ENCODE results near the gene KIF5A.

Gene KIF5A

GRCh38 chr12:57603324-57603723 is 53.5 kb downstream of the KIF5A start:
- Histone ChIP-seq H3F3A (ENCODE audit: control insufficient read depth, insufficient read depth) (peaks cover 3% of the 10 kb centered on the region; the same call in 1 of the 2 replicates), H3K27me3 (ENCODE audit: control insufficient read depth, low read length) (peaks cover 23% of the 10 kb centered on the region), H4K20me1 (ENCODE audit: control insufficient read depth, insufficient read depth, low read depth, low read length) (no peaks in the 10 kb centered on the region), H3K36me3 (ENCODE audit: control insufficient read depth, low read length) (peaks cover 11% of the 10 kb centered on the region; the same call in 1 of the 2 replicates), H3K4me2 (ENCODE audit: low read length) (no peak overlapping the region), H3K27ac (ENCODE audit: low read depth, low read length) (no peak overlapping the region), H3K79me2 (ENCODE audit: control insufficient read depth, low read length) (no peaks in the 10 kb centered on the region), H3K9me2 (replicated peaks; ENCODE audit: control insufficient read depth, low read length) (no peaks in the 10 kb centered on the region), H3K9me3 (ENCODE audit: control insufficient read depth, insufficient read depth, low read length) (no peaks in the 10 kb centered on the region), H3K4me1 (ENCODE audit: control insufficient read depth, low read length) (peaks cover 2% of the 10 kb centered on the region; the same call in 1 of the 2 replicates), H3K4me3 (ENCODE audit: low read length) (no peak overlapping the region)
- TF ChIP-seq CTCF (IDR thresholded peaks at IDR 0.05; ENCODE audit: low read depth, low read length, poor library complexity, severe bottlenecking) (no peak), EZH2phosphoT487 (IDR thresholded peaks at IDR 0.05; ENCODE audit: borderline replicate concordance, low read length) (no peak)

DNA sequence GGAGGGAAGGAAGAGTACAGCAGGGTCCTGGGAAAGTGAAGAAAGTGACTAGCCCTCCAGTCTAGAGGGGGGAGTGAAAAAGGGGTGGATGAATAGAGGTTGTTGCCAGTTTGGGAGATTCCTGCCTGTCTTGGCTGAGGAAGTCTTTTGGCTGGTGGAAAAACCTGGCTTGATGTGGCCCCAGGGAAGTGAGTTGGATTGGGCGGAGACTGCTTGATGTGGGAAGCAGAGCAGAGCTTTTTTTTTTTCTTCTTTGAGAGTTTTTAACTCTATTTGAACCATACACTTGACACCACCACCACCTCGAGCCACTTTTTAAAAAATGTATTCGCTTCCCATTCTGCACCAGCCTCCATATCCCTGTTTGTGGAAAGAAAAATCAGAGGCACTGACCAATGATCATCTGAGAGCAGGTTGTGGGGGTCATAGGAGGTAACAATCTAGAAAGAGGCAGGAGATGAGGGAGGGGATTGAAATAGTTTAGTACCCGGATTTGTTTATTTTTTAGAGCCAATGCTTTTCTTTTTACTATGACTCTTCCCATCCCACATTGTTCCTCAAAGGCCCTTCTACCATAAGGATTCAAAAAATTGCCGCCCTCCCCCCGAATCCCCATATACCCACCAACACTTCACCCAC is 54.1 kb downstream of the KIF5A start:
- no peaks in the 10 kb centered on the region for H3K9me3 ChIP-seq (ENCODE audit: control insufficient read depth, insufficient read depth, low read length)
- TF ChIP-seq EZH2phosphoT487 (IDR thresholded peaks at IDR 0.05; ENCODE audit: borderline replicate concordance, low read length) (no peak), CTCF (IDR thresholded peaks at IDR 0.05; ENCODE audit: low read depth, low read length, poor library complexity, severe bottlenecking) (no peak)
- H3F3A ChIP-seq (ENCODE audit: control insufficient read depth, insufficient read depth) = peaks cover 3% of the 10 kb centered on the region; the same call in 1 of the 2 replicates
- H3K27me3 ChIP-seq (ENCODE audit: control insufficient read depth, low read length) = peaks cover 24% of the 10 kb centered on the region
- no peaks in the 10 kb centered on the region for H3K9me2 ChIP-seq (replicated peaks; ENCODE audit: control insufficient read depth, low read length)
- H3K79me2 ChIP-seq (ENCODE audit: control insufficient read depth, low read length) = no peaks in the 10 kb centered on the region
- peaks cover 2% of the 10 kb centered on the region; the same call in 1 of the 2 replicates for H3K4me1 ChIP-seq (ENCODE audit: control insufficient read depth, low read length)
- no peaks in the 10 kb centered on the region for H4K20me1 ChIP-seq (ENCODE audit: control insufficient read depth, insufficient read depth, low read depth, low read length)
- H3K4me3 ChIP-seq (ENCODE audit: low read length) = peak overlapping the region; percentile 66
- peaks cover 7% of the 10 kb centered on the region; the same call in 1 of the 2 replicates for H3K36me3 ChIP-seq (ENCODE audit: control insufficient read depth, low read length)
- H3K4me2 ChIP-seq (ENCODE audit: low read length) = peak overlapping the region; percentile 50
- no peak overlapping the region for H3K27ac ChIP-seq (ENCODE audit: low read depth, low read length)

- Histone ChIP-seq H3K4me1 (ENCODE audit: control insufficient read depth, low read length) (peaks cover 2% of the 10 kb centered on the region; the same call in 1 of the 2 replicates), H4K20me1 (ENCODE audit: control insufficient read depth, insufficient read depth, low read depth, low read length) (no peaks in the 10 kb centered on the region), H3K9me3 (ENCODE audit: control insufficient read depth, insufficient read depth, low read length) (no peaks in the 10 kb centered on the region), H3K4me2 (ENCODE audit: low read length) (peak within 1 kb of the TSS; percentile 50), H3K79me2 (ENCODE audit: control insufficient read depth, low read length) (no peaks in the 10 kb centered on the region), H3K9me2 (replicated peaks; ENCODE audit: control insufficient read depth, low read length) (no peaks in the 10 kb centered on the region), H3K36me3 (ENCODE audit: control insufficient read depth, low read length) (peaks cover 6% of the 10 kb centered on the region; the same call in 1 of the 2 replicates), H3K27ac (ENCODE audit: low read depth, low read length) (no peak within 1 kb of the TSS), H3K27me3 (ENCODE audit: control insufficient read depth, low read length) (peaks cover 26% of the 10 kb centered on the region), H3F3A (ENCODE audit: control insufficient read depth, insufficient read depth) (peaks cover 3% of the 10 kb centered on the region; the same call in 1 of the 2 replicates), H3K4me3 (ENCODE audit: low read length) (peak within 1 kb of the TSS; percentile 66)
- TF ChIP-seq CTCF (IDR thresholded peaks at IDR 0.05; ENCODE audit: low read depth, low read length, poor library complexity, severe bottlenecking) (no peak), EZH2phosphoT487 (IDR thresholded peaks at IDR 0.05; ENCODE audit: borderline replicate concordance, low read length) (no peak)
Measured at GRCh38 chr12:57604454-57604991, 54.7 kb downstream of the KIF5A start, which contains the start of gene DTX3. Gene DTX3 (plus strand): TSS chr12:57604824. CDS start chr12:57606518, 1,694 bp downstream.
